NB4 (cell line): ENCODE results near the gene CLK2.
A peak's percentile ranks its signal among the peaks of the same experiment; 100 is the strongest.
"Not testable (repeated sequence)": the region's sequence is repeated elsewhere in the genome, so short reads cannot be mapped to it uniquely, and the experiment has no call there.

ENCODE experiments used
- DNase-seq: peaks from one replicate; pipeline ENCODE4 v3.0.0; 2010; ENCODE audit warnings: low read depth
- H3K4me3 ChIP-seq: one replicate; pipeline ENCODE4 v1.5.1; 2011; ENCODE audit warnings: mild to moderate bottlenecking, low read depth, low read length, moderate library complexity
- MAX ChIP-seq: IDR thresholded peaks from 2 replicates; pipeline ENCODE4 v1.6.1; 2011; ENCODE audit warnings: low read depth, low read length
- MYC ChIP-seq: IDR thresholded peaks from 2 replicates; pipeline ENCODE4 v1.6.1; 2011; ENCODE audit warnings: low read depth, low read length
- POLR2A ChIP-seq: IDR thresholded peaks from 2 replicates; pipeline ENCODE4 v1.6.1; 2011; ENCODE audit warnings: mild to moderate bottlenecking; ENCODE audit not compliant: insufficient read length; ENCODE audit errors: extremely low read depth
- TF ChIP-seq, protein P1 (sequence below): IDR thresholded peaks from one replicate; pipeline ENCODE4 v1.5.1; 2012; ENCODE audit warnings: low read depth, low read length

Gene CLK2

DNA sequence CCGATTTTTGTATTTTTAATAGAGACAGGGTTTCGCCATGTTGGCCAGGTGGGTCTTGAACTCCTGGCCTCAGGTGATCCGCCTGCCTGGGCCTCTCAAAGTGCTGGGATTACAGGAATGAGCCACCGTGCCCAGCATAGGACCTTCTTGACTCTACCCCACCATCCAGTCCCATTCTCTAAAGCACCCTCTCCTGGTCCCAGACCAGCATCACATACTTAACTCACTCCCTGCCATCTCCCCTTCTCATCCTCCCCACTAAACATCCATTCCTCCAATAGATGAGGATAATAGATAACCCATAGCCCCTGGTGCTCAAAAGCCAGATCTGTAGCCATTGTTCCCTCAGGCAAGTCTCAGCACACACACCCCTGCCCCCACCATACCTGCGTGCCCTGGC lies 20.1 kb downstream of the CLK2 start:
- no peak overlapping the region for H3K4me3 ChIP-seq
- no peak for DNase-seq
- TF ChIP-seq MAX (no peak), MYC (no peak)
- TF ChIP-seq, protein P1, sequence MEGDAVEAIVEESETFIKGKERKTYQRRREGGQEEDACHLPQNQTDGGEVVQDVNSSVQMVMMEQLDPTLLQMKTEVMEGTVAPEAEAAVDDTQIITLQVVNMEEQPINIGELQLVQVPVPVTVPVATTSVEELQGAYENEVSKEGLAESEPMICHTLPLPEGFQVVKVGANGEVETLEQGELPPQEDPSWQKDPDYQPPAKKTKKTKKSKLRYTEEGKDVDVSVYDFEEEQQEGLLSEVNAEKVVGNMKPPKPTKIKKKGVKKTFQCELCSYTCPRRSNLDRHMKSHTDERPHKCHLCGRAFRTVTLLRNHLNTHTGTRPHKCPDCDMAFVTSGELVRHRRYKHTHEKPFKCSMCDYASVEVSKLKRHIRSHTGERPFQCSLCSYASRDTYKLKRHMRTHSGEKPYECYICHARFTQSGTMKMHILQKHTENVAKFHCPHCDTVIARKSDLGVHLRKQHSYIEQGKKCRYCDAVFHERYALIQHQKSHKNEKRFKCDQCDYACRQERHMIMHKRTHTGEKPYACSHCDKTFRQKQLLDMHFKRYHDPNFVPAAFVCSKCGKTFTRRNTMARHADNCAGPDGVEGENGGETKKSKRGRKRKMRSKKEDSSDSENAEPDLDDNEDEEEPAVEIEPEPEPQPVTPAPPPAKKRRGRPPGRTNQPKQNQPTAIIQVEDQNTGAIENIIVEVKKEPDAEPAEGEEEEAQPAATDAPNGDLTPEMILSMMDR, result no peak

DNA sequence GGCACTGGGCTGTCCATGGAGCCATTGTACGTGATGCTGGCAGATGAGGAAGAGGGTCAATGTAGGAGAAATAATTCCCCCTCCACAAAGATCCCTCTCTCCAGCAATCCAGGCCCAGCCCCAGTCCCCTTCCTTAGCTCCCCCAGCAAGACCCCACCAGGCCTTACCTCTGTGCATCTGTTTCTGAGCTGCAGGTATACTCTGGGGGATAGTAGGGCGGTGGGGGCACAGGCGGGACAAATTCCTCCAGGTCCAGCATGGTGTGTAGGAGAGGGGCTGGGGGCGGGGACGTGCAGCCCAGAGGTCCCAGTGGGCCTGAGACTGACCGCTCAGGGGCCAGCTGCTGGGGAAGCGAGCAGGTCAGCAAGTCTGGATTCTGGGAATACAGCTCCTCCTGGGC lies 21.7 kb downstream of the CLK2 start:
- H3K4me3 ChIP-seq, result no peak overlapping the region
- TF ChIP-seq MAX (no peak), POLR2A (no peak), MYC (no peak)
- TF ChIP-seq, protein P1, result no peak
- no peak for DNase-seq

GRCh38 chr1:155250633-155251449 lies 22.5 kb downstream of the CLK2 start:
- DNase-seq, result peak; percentile 95
- H3K4me3 ChIP-seq, result peak overlapping the region; percentile 28

DNA sequence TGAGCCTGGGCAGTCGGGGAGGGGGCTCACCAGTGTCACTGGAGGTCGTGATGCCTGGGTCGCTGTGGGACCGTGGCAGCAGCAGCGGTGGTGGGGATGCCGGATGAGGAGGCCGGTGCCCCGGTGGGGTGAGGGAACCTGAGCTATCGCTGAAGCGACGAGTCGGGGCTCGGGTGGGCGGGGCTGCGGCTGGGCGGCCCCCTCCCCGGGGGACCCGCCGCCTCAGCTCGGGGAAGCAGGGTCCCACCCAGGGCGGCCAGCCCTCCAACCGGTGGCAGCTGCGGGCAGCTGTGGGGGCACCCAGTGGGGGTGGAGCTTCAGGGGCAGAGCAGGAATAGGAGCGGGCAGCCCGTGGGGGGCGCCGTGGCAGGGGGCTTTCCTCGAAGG lies 23.1 kb downstream of the CLK2 start:
- no peak for DNase-seq
- H3K4me3 ChIP-seq, result peak overlapping the region; percentile 28

More at GRCh38 chr1:155250633-155251449, 22.5 kb downstream of the CLK2 start:
- peak; percentile 79 for TF ChIP-seq MYC
- peak; percentile 57 for TF ChIP-seq MAX
- TF ChIP-seq, protein P1, result peak; percentile 99
- no peak for TF ChIP-seq POLR2A

GRCh38 chr1:155247667-155248553 lies 25.4 kb downstream of the CLK2 start:
- H3K4me3 ChIP-seq, result no peak overlapping the region
- no peak for DNase-seq
- TF ChIP-seq MYC (no peak), POLR2A (no peak)
- TF ChIP-seq, protein P1, result no peak

More for the DNA sequence above, 23.1 kb downstream of the CLK2 start:
- TF ChIP-seq MYC (no peak), MAX (no peak), POLR2A (no peak)
- TF ChIP-seq, protein P1, result no peak

- DNase-seq, H3K4me3 ChIP-seq: not testable (repeated sequence)
Observed at GRCh38 chr1:155246796-155247195, 26.5 kb downstream of the CLK2 start.
